Measurements from ENCODE around the gene FOXN4.
A peak's percentile ranks its signal among the peaks of the same experiment; 100 is the strongest.
"Not testable (repeated sequence)": the region's sequence is repeated elsewhere in the genome, so short reads cannot be mapped to it uniquely, and the experiment has no call there.

FOXN4 gene

DNA sequence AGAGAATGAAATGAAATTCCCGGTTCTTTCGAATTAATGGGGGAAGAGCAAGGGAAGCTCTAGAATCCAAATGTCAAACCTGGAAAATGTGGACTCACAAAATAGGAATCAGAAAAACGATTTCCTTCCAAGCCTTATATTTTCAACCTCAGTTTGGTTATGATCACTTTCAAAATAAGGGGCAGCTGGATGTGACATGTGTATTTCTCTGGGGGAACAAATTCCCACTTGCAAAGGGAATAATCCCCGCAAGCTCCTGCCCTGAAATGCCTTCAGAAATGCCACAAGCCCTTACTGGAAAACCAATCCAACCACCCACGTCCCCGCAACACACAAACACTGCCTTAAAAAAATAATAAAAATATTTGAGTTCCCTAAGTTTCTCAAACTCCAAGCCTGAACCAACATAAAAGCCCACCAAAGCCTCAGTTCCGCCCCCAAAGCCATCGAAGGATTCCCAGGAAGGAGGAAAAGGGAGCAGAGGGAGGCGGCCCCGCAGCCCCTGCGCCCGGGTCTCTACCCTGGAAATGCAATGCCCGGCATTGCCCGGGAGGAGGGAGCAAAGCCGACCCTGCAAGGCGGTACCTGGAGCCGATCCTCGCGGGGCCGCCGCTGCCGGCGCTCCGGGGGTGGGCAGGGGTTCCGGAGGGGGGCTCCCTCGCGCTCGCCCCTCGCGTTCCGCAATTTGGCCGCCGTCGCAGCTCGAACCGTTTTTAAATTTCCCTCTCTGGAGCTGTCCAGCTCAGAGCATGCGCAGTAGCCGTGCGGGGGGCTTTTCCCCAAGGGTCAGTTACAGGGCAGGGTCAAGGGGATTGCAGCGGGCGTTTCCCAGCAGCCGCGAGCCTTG lies at the start of gene FOXN4:
Gene FOXN4, minus strand, starts transcription at position 751 of the 847 bp plus-strand sequence. CDS start 963 bp downstream, outside the sequence.
- DNase-seq = peak; percentile 61

- DNase-seq = no peak
Observed at GRCh38 chr12:109358154-109358869, 49.2 kb upstream of the FOXN4 start.

DNA sequence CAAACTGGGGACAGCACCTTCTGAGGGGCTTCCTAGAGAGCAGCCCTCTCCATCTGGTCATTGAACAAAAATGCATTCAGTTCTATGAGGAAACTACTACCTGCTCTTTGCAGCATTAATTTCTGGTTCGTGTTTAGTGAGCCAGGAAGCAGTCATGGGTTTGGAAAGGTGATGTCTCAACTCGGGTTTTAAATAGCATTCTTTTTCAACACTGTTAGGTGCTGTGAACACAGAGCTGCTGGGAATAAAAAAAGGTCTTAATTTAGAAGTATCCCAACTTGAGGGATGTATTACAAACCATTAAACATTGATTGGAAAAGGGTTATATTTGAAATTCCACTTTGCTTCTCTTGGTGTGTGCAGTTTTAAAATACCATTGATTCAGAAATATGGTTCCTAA lies 47.9 kb upstream of the FOXN4 start:
- DNase-seq = no peak

DNA sequence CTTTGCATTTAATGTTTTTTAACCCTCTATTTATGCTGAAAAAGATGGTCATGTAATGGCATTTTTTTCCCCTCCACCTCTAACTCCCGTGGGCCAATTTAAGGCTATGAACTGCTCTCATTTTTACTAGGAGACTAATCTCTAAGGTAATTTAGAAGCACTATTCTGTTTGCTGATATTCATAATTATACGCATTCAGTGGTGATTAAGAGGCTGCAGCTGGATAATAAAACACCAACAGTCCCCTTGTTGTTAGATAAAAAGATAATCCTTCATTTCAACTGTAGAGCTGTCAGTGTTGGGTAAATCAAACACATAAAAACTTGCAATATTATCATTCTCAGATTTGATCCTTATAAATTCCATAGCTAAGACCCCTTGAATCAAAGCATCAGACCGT lies 47.5 kb upstream of the FOXN4 start:
- no peak for DNase-seq

DNA sequence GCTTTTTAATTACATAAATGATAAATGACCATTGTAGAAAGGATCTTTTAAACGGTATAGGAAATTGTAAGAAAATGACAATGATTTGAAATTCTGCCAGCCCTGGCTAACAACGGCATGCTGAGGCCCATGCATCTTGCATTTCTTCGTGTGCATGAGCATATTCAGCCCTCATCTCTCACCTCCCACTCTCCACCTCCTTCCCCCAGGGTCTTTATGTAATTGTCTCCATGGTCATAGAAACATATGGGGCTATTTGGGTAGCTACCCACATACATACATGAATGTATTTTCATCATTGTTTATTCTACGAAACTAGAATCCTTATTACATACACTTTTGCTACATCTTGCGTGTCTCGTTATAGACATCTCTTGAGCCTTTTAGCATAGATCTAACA lies 43.1 kb upstream of the FOXN4 start:
- DNase-seq = no peak

GRCh38 chr12:109347589-109347988 lies 38.5 kb upstream of the FOXN4 start, which contains the start of gene MYO1H:
TSS of gene MYO1H (plus strand) at chr12:109347900. CDS start at chr12:109347961, 61 bp downstream.
- no peak for DNase-seq

GRCh38 chr12:109346920-109347319 lies 37.8 kb upstream of the FOXN4 start:
- no peak for DNase-seq

DNA sequence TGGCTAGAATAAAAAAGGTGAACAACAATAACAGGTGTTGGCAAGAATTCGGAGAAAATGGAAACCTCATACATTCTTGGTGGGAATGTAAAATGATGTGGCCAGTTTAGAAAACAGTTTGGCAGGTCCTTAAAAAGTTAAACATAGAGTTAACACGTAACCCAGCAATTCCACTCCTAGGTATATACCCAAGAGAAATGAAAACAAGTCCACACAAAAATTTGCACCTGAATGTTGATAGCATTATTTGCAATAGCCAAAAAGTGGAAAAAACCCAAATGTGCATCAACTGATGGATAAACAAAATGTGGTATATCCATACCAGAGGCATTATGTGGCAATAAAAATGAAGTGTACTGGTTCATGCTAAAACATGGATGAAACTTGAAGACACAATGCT lies 36.3 kb upstream of the FOXN4 start:
- DNase-seq = no peak

DNA sequence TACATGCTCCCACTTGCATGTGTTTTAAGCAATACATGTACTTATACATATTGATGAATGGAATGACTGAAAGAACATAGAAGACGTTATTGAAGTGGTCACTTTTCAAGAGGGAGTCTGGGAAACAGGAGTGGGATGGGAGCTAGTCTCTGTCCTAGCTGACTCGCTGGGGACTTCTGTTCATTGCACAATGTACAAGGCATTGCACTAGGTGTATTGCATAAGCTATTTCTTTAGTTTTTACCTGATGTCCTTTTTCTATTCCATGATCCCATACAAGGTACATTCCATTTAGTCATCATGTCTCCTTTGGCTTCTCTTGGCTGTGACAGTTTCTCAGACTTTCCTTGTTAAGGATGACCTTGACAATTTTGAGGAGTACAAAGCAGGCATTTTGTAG lies 34.6 kb upstream of the FOXN4 start:
- no peak for DNase-seq

- no peak for DNase-seq
Observed at GRCh38 chr12:109336593-109336992, 27.5 kb upstream of the FOXN4 start.

GRCh38 chr12:109334887-109335286 lies 25.8 kb upstream of the FOXN4 start:
- DNase-seq = no peak

- no peak for DNase-seq
Observed at GRCh38 chr12:109331301-109331952, 22.3 kb upstream of the FOXN4 start.

GRCh38 chr12:109330282-109331230 lies 21.5 kb upstream of the FOXN4 start:
- no peak for DNase-seq

DNA sequence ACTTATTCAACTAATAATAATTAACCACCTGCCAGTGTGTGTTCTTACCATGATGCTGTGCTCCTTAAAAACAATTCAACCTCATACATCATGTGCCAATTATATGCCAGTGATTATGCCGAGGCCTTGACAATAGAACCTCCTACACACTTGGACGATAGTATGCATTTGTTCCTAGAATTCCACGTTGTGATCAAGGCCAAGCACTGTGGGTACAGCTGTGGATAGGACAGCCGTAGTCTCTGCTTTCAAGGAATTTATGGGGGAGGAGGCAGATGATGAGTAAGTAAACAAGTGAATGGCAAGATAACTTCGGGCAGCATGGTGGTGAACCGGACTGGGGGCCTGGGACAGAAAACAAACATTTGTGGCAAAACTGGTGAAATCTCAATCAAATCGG lies 20.6 kb upstream of the FOXN4 start:
- no peak for DNase-seq

DNA sequence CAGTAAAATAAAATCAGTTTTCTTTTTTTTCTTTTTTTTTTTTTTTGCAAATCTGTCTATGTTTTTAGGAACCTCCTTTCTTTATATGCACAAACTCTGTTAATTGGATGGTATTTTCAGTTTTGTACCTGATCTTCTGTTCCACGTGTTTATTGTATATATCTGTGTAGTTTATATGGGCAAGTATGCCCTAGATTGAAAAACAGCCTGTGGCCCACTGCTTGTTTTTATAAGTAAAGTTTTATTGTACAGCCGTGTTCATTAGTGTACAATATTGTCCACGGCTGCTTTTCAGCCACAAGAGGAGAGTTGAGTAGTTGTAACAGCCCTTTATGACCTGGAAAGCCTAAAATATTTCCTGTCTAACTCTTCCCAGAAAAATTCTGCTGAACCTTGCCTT lies 19.9 kb upstream of the FOXN4 start:
- DNase-seq = no peak

GRCh38 chr12:109321294-109321693 lies 12.2 kb upstream of the FOXN4 start:
- DNase-seq = not testable (repeated sequence)

DNA sequence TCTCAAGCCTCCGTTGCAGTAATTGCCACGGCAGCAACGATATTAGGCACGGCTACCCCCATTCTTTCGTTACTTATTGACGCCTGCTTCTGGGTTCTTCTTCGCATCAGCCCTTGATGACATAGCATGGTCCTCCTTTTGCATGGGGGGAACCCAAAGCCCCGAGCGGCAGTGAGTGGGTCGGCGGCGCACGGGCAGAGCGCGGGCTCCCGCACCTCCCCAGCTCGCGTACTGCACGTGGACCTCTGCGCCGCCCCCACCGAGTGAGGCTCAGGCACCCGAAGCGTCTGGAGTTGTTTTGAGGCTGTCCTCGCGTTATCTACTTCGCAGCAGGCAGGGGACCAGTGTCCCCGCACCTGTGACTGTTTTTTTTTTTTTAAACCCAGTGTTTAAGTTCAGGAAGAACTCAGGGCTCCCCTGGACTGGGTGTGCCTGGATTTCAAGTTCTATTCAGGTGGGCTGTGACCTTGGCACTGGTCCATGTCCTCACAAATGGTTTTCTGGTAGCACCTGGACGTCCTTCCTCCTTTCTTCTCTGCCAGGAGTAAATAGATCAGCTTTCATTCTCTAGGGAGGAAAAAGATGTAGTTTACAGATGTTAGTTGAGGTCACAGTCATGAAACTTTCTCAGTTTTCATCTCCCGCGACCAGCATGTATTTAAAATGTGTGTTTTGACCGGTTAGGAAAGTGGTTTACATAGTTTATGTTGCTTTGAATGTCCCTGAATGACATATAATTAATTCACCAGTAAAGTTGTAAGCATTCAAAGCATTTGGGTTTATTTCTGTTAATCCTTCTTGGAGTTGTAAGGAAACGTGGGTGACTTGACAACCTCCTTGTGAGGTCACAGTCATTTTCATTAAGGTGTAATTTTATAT lies 1.4 kb upstream of the FOXN4 start:
- peak; percentile 65 for DNase-seq

- DNase-seq = peak; percentile 59
Observed at GRCh38 chr12:109309381-109310246, 530 bp upstream of the FOXN4 start.

DNA sequence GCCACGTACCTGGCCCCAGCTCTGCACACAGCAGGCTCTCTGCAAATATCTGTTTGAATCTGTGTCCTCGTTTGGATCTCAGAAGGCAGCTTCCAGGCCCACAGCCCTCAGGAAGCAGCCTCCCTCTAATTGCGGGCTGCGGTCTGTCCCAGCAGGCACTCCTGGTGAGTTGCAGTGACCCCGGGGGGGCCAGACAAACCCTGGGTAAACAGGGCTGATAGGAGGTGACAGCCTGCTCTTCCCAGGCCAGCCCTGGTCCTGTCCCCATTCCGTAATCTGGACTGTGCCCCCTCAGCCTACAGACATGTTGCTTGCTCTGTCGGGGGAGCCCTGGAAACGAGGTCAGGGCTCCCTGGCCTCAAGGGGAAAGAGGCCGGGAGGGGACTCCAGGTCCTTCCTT lies 2.0 kb downstream of the FOXN4 start:
- no peak for DNase-seq

DNA sequence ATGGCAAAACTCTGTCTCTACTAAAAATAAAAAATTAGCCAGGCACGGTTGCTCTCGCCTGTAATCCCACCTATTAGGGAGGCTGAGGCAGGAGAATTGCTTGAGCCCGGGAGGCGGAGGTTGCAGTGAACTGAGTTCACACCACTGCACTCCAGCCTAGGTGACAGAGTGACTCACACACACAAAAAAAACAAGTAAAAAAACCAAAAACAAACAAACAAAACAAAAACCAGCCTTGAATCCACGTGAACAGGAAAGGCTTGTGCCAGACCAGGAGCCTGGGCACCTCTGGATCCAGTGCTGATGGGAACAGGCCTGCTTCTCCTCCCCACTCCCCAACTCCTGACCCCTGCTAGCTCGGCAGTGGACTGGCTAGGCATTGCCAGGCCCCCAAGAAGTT lies 3.5 kb downstream of the FOXN4 start:
- DNase-seq = no peak
